B cell (primary cell): ENCODE measurements around the gene NUDT16L1. TPM values are rescaled to one million over a fixed set of nuclear protein-coding genes. Genes with fewer than 3 reads are reported as not detected.

ENCODE experiments used
- ATAC-seq: fragments of 200-7000 bp; cut with Tn5 transposase; one replicate; pipeline ENCODE4 v1.10.0; 2021; ENCODE audit warnings: low read depth, mild to moderate bottlenecking, moderate number of reproducible peaks, moderate library complexity
- CTCF ChIA-PET: fragments of 350-600 bp; sonication (Branson Sonifier 250); formaldehyde crosslinking; loops from one replicate; lab custom pipeline; 2021; ENCODE audit warnings: antibody characterized with exemption, inconsistent platforms; lab: Charles Lee
- POLR2A ChIA-PET: fragments of 350-600 bp; sonication (Branson Sonifier 250); formaldehyde crosslinking; loops from one replicate; lab custom pipeline; 2021; ENCODE audit warnings: antibody characterized with exemption; lab: Charles Lee
- DNase-seq: peaks from one replicate; pipeline ENCODE4 v3.0.0; 2013
- H2AFZ ChIP-seq: 2 replicates; pipeline ENCODE4 v1.6.1; 2012; ENCODE audit warnings: mild to moderate bottlenecking, low read depth, low read length; ENCODE audit not compliant: insufficient read depth, poor library complexity, severe bottlenecking
- H3K27ac ChIP-seq, 2 donors: 1 replicate in 1 of 2; 2 replicates in 1 of 2; pipeline ENCODE4 v1.5.1; 2012 to 2013; ENCODE audit warnings: low read length in 2 of 2, mild to moderate bottlenecking in 2 of 2, moderate library complexity in 1 of 2
- H3K27me3 ChIP-seq, 4 experiments: fragments of 200-600 bp in 1 of 4; sonication (generic) in 1 of 4; replicated peaks in 1 of 4; 1 replicate in 2 of 4; 2 replicates in 2 of 4; pipeline versions ENCODE4 v1.6.1 to v1.7.0; 2013 to 2016; ENCODE audit warnings: low read length in 3 of 4, mild to moderate bottlenecking in 2 of 4, mixed read lengths in 1 of 4, moderate library complexity in 1 of 4; ENCODE audit not compliant: insufficient read depth in 4 of 4, control insufficient read depth in 3 of 4; ENCODE audit errors: control extremely low read depth in 1 of 4
- H3K36me3 ChIP-seq, 2 experiments: replicated peaks in 1 of 2; 1 replicate in 1 of 2; 2 replicates in 1 of 2; pipeline versions ENCODE4 v1.6.1 to v1.7.1; 2013; ENCODE audit warnings: low read length in 1 of 2; ENCODE audit not compliant: insufficient read depth in 2 of 2, control insufficient read depth in 1 of 2; ENCODE audit errors: control extremely low read depth in 1 of 2, extremely low read depth in 1 of 2
- H3K4me1 ChIP-seq, 2 donors: fragments of 200-600 bp in 1 of 2; sonication (generic) in 1 of 2; 1 replicate in 1 of 2; 2 replicates in 1 of 2; pipeline versions ENCODE4 v1.5.1 to v1.6.1; 2013 to 2017; ENCODE audit warnings: low read length in 2 of 2; ENCODE audit not compliant: control insufficient read depth in 2 of 2, insufficient read depth in 2 of 2
- H3K4me2 ChIP-seq: replicated peaks from 2 replicates; pipeline ENCODE3; 2012; ENCODE audit warnings: mild to moderate bottlenecking, low read depth, low read length; ENCODE audit not compliant: poor library complexity, severe bottlenecking
- H3K4me3 ChIP-seq, 5 experiments: fragments of 200-600 bp in 1 of 5; sonication (generic) in 1 of 5; 1 replicate in 3 of 5; 2 replicates in 2 of 5; pipeline versions ENCODE4 v1.5.1 to v1.7.0; 2011 to 2016; ENCODE audit warnings: low read length in 4 of 5, mild to moderate bottlenecking in 4 of 5, low read depth in 2 of 5, control low read depth in 1 of 5, moderate library complexity in 1 of 5; ENCODE audit not compliant: insufficient read depth in 1 of 5; ENCODE audit errors: control extremely low read depth in 1 of 5, extremely low read depth in 1 of 5
- H3K79me2 ChIP-seq: fragments of 200-600 bp; sonication (generic); one replicate; pipeline ENCODE4 v1.6.0; 2016; ENCODE audit warnings: low read length; ENCODE audit not compliant: control insufficient read depth, insufficient read depth
- H3K9ac ChIP-seq: fragments of 200-600 bp; sonication (generic); 2 replicates; pipeline ENCODE4 v1.6.1; 2017; ENCODE audit warnings: mild to moderate bottlenecking, low read length, moderate library complexity
- H3K9me3 ChIP-seq, 3 donors: one replicate each; pipeline versions ENCODE4 v1.6.1 to v1.7.1; 2013; ENCODE audit warnings: low read length in 2 of 3; ENCODE audit not compliant: control insufficient read depth in 2 of 3, insufficient read depth in 1 of 3; ENCODE audit errors: control extremely low read depth in 1 of 3
- H4K20me1 ChIP-seq: 2 replicates; pipeline ENCODE4 v1.6.0; 2012; ENCODE audit warnings: mild to moderate bottlenecking, low read length; ENCODE audit not compliant: insufficient read depth, control insufficient read depth, poor library complexity, severe bottlenecking
- H3K27ac Mint-ChIP-seq: one replicate; pipeline ENCODE4 v1.8.0; 2021; ENCODE audit warnings: mixed read lengths
- H3K27me3 Mint-ChIP-seq: one replicate; pipeline ENCODE4 v1.8.0; 2021; ENCODE audit warnings: mixed read lengths
- H3K4me1 Mint-ChIP-seq: one replicate; pipeline ENCODE4 v1.8.0; 2021; ENCODE audit warnings: mixed read lengths
- H3K4me3 Mint-ChIP-seq: one replicate; pipeline ENCODE4 v1.8.0; 2021; ENCODE audit warnings: mixed read lengths
- H3K9me3 Mint-ChIP-seq: one replicate; pipeline ENCODE4 v1.8.0; 2022; ENCODE audit warnings: mixed read lengths; ENCODE audit not compliant: insufficient read depth
- CTCF ChIP-seq: fragments of 200-600 bp; IDR thresholded peaks from one replicate; pipeline ENCODE4 v1.8.0; 2022; ENCODE audit warnings: antibody characterized with exemption, mild to moderate bottlenecking
- EZH2 ChIP-seq: IDR thresholded peaks from 2 replicates; pipeline ENCODE4 v1.6.1; 2012; ENCODE audit warnings: borderline replicate concordance, low read depth, mild to moderate bottlenecking, moderate library complexity, low read length; ENCODE audit not compliant: insufficient read depth, poor library complexity, severe bottlenecking
- WGBS: methylation state at CpG from one replicate; pipeline ENCODE4 v1.1.5; 2013; ENCODE audit warnings: missing lambda C conversion rate; ENCODE audit not compliant: insufficient coverage; 5-methylcytosine and 5-hydroxymethylcytosine counted together
- intact Hi-C: fragments of 100-400 bp; cut with micrococcal nuclease; formaldehyde crosslinking; loops from one replicate; pipeline ENCODE4 v1.10.0; 2022
- polyA plus RNA-seq: library from polyadenylated mRNA; depleted of rRNA; stranded (reverse); fragments of >200 nt; gene quantifications from 2 replicates; pipeline ENCODE4 v1.2.3, GENCODE V29; 2012
- total RNA-seq, 2 donors: library from RNA; stranded (reverse); fragments of 120-200 nt in 1 of 2; gene quantifications; 1 replicate in 1 of 2; 2 replicates in 1 of 2; pipeline versions ENCODE4 v1.2.3 to v1.2.4, GENCODE V29; 2013 to 2022

Gene NUDT16L1
- total and polyA plus RNA-seq, 2 donors (not counting 1 experiment from before 2014, with no cell fraction given): 38.5 to 59.2 TPM

- Histone ChIP-seq H3K9me3 (peaks cover 0 to 4% (median 0%) of the 10 kb centered on the region in 3 donors), H3K27ac (no peak overlapping the region), H3K4me1 (peaks cover 0 to 20% of the 10 kb centered on the region in 2 donors), H3K4me3 (no peak overlapping the region), H3K36me3 (peaks cover 0 to 37% of the 10 kb centered on the region in 2 experiments), H3K27me3 (no peaks in the 10 kb centered on the region), H3K79me2 (peaks cover 59% of the 10 kb centered on the region), H4K20me1 (peaks cover 78% of the 10 kb centered on the region), H2AFZ (no peak overlapping the region), H3K4me2 (no peak overlapping the region), H3K9ac (no peak overlapping the region)
- ATAC-seq: no peak
- POLR2A ChIA-PET: interaction anchor here (0.7 kb wide), 1 partner anchor 182 kb away, joined by 5 read pairs; no protein-coding TSS in a partner anchor
- no peak for TF ChIP-seq EZH2
- TF ChIP-seq CTCF: no peak
- 97% methylated on average over 21 of the region's 25 CpGs for WGBS
- no peaks in the 10 kb centered on the region for H3K27me3 Mint-ChIP-seq
- intact Hi-C loops: loop anchor here (2.0 kb wide), 1 partner anchor 25 kb away; the partner anchor contains the start of gene MGRN1
- no peak overlapping the region for H3K27ac Mint-ChIP-seq
- no peak overlapping the region for H3K4me3 Mint-ChIP-seq
- CTCF ChIA-PET: interaction anchor here (0.5 to 1.6 kb wide), 8 partner anchors 11 to 695 kb away, joined by 3 to 6 read pairs (median 4); partner anchors contain the start of gene HMOX2
- DNase-seq: no peak
- no peaks in the 10 kb centered on the region for H3K9me3 Mint-ChIP-seq
- H3K4me1 Mint-ChIP-seq: peaks cover 23% of the 10 kb centered on the region
Observed at GRCh38 chr16:4649744-4650442, 43.5 kb upstream of the NUDT16L1 start.
